ENCODE results near the gene POLK. TPM values are rescaled to one million over a fixed set of nuclear protein-coding genes. Genes with fewer than 3 reads are reported as not detected.

Gene POLK
- total RNA-seq, 2 donors from 2014 or later, result 31.4 to 34.2 TPM

GRCh38 chr5:75620184-75620959, 108.7 kb downstream of the POLK start:
- Mint-ChIP-seq H3K36me3 (ENCODE audit: insufficient read depth in 2 of 2) (no peaks in the 10 kb centered on the region), H3K27me3 (ENCODE audit: low read depth) (no peaks in the 10 kb centered on the region), H3K9me3 (no peaks in the 10 kb centered on the region), H3K27ac (no peak overlapping the region), H3K4me1 (ENCODE audit: low read depth) (no peaks in the 10 kb centered on the region), H3K4me3 (no peak overlapping the region)
- DNase-seq (no peak), ATAC-seq (replicated peaks in 1 of 2) (no peak)

GRCh38 chr5:75622564-75622963, 110.9 kb downstream of the POLK start:
- H3K4me1 Mint-ChIP-seq (ENCODE audit: low read depth), result no peaks in the 10 kb centered on the region

DNA sequence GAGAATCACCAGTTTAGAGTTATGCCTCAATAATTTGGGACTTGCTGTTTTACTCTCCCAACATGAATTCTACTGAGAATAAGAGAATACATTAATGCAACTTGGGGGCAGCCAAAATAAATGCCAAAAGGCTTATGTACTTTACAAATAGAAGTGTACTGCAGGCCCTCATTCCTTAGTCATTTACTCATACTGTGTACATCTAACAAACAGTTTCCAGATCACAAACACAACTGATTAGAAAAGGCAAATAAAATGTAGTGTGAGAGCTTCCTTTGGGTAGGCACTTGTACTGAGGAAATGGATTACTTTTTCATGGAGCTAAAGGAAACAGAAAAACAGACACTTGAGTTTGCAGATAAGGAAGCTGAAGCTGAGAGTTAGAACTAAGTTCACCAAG, 112.2 kb downstream of the POLK start:
- no peak for ATAC-seq (replicated peaks in 1 of 2)
- no peak overlapping the region for H3K27ac Mint-ChIP-seq
- H3K36me3 Mint-ChIP-seq (ENCODE audit: insufficient read depth in 2 of 2), result no peaks in the 10 kb centered on the region
- no peaks in the 10 kb centered on the region for H3K4me1 Mint-ChIP-seq (ENCODE audit: low read depth)
- H3K4me3 Mint-ChIP-seq, result no peak overlapping the region
- peaks cover 0 to 2% of the 10 kb centered on the region in 2 donors for H3K9me3 Mint-ChIP-seq
- DNase-seq, result no peak
- no peaks in the 10 kb centered on the region for H3K27me3 Mint-ChIP-seq (ENCODE audit: low read depth)

More at GRCh38 chr5:75622564-75622963, 110.9 kb downstream of the POLK start:
- H3K9me3 Mint-ChIP-seq, result no peaks in the 10 kb centered on the region
- no peaks in the 10 kb centered on the region for H3K36me3 Mint-ChIP-seq (ENCODE audit: insufficient read depth in 2 of 2)
- ATAC-seq (replicated peaks in 1 of 2) (no peak), DNase-seq (no peak)
- H3K4me3 Mint-ChIP-seq, result no peak overlapping the region
- no peaks in the 10 kb centered on the region for H3K27me3 Mint-ChIP-seq (ENCODE audit: low read depth)
- no peak overlapping the region for H3K27ac Mint-ChIP-seq

DNA sequence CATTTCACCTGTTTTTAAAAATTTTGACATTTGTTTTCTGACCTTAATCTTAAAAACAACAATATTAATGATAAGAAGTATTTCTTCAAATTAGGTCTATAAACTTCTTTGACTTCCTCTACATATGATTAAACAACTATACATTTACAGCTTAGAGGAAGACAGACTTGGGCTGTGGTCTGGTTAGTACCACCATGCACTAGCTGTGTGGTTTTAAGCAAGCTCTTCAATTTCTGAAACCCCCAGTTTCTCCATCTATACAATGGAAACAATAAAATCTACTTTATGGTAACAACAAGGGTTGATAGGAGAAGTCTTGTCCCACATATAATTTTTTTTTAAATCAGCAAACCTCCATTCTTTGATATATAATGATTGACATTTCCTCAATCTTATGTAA, 115.3 kb downstream of the POLK start:
- Mint-ChIP-seq H3K4me1 (ENCODE audit: low read depth) (no peaks in the 10 kb centered on the region), H3K4me3 (no peak overlapping the region), H3K36me3 (ENCODE audit: insufficient read depth in 2 of 2) (no peaks in the 10 kb centered on the region), H3K9me3 (peaks cover 0 to 2% of the 10 kb centered on the region in 2 donors), H3K27me3 (ENCODE audit: low read depth) (no peaks in the 10 kb centered on the region), H3K27ac (no peak overlapping the region)
- ATAC-seq (replicated peaks in 1 of 2) (no peak), DNase-seq (no peak)

GRCh38 chr5:75627801-75628200, 116.1 kb downstream of the POLK start:
- Mint-ChIP-seq H3K4me3 (no peak overlapping the region), H3K36me3 (ENCODE audit: insufficient read depth in 2 of 2) (no peaks in the 10 kb centered on the region), H3K27me3 (ENCODE audit: low read depth) (no peaks in the 10 kb centered on the region), H3K4me1 (ENCODE audit: low read depth) (peaks cover under 1% of the 10 kb centered on the region), H3K27ac (no peak overlapping the region), H3K9me3 (peaks cover 0 to 2% of the 10 kb centered on the region in 2 donors)
- no peak for DNase-seq
- ATAC-seq (replicated peaks in 1 of 2), result no peak

GRCh38 chr5:75630875-75631274, 119.2 kb downstream of the POLK start:
- Mint-ChIP-seq H3K4me1 (ENCODE audit: low read depth) (peaks cover 8% of the 10 kb centered on the region), H3K27me3 (ENCODE audit: low read depth) (no peaks in the 10 kb centered on the region), H3K9me3 (peaks cover 0 to 5% of the 10 kb centered on the region in 2 donors), H3K27ac (no peak overlapping the region), H3K36me3 (ENCODE audit: insufficient read depth in 2 of 2) (peaks cover 1 to 3% of the 10 kb centered on the region in 2 donors), H3K4me3 (no peak overlapping the region)
- no peak for ATAC-seq (replicated peaks in 1 of 2)
- DNase-seq, result no peak

- Mint-ChIP-seq H3K36me3 (ENCODE audit: insufficient read depth in 2 of 2) (peaks cover 1 to 3% of the 10 kb centered on the region in 2 donors), H3K9me3 (peaks cover 0 to 5% of the 10 kb centered on the region in 2 donors), H3K4me1 (ENCODE audit: low read depth) (peaks cover 8% of the 10 kb centered on the region), H3K4me3 (no peak overlapping the region), H3K27me3 (ENCODE audit: low read depth) (no peaks in the 10 kb centered on the region), H3K27ac (no peak overlapping the region)
- no peak for DNase-seq
- ATAC-seq (replicated peaks in 1 of 2), result no peak
Measured at GRCh38 chr5:75632321-75632720, 120.6 kb downstream of the POLK start.

DNA sequence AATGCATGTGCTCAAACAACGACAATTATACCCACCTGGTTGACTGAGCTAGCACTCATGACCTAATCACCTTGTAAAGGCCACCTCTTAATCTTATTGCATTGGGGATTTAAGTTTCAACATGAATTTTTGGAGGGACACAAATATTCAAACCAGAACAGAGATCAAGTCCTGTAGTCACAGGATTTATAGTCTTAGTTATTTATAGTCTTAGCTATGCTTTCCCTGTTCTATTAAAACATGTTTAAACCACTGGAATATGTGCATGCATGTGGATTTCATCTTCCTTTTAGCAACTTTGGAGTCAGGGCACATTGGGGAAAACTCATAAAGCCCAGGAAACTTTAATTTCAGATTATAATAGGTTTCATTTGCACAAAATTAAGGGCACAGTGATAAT, 126.3 kb downstream of the POLK start:
- Mint-ChIP-seq H3K4me3 (no peak overlapping the region), H3K27me3 (ENCODE audit: low read depth) (no peaks in the 10 kb centered on the region), H3K36me3 (ENCODE audit: insufficient read depth in 2 of 2) (peaks cover 3 to 5% of the 10 kb centered on the region in 2 donors), H3K4me1 (ENCODE audit: low read depth) (peaks cover 6% of the 10 kb centered on the region), H3K27ac (no peak overlapping the region), H3K9me3 (peaks cover 0 to 2% of the 10 kb centered on the region in 2 donors)
- DNase-seq, result no peak
- no peak for ATAC-seq (replicated peaks in 1 of 2)

DNA sequence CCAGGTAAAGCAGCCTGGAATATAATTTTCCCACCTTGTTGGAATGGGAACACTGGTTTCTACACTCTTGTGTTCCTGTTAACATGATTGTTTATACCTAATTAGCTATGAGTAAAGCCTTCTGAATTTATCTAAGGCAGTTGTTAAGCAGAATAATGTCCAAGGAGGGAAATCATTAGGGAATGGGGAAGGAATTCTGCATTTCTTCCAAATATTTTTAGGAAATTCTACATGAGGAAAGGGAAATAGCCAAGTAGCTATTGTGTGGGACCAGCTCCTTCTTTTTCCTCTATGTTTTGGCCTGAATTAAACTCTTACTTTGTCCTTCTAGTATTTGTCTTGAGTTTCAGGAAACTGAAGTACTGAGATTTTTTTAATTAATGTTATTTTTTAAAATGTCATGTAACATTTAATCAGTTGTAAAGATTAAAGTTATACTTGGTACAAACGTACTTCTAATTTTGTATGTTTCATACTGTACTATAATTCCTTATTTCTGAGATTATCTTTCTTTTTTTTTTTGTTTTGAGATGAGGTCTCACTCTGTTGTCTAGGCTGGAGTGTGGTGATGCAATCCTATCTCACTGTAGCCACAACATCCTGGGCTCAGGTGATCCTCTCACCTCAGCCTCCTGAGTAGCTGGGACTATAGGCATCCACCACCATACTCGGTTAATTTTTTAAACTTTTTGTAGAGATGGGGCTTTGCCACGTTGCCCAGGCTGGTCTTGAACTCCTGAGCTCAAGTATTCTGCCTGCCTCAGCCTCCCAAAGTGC, 128.0 kb downstream of the POLK start:
- H3K9me3 Mint-ChIP-seq, result no peaks in the 10 kb centered on the region
- ATAC-seq (replicated peaks in 1 of 2) (no peak), DNase-seq (no peak)
- no peaks in the 10 kb centered on the region for H3K4me1 Mint-ChIP-seq (ENCODE audit: low read depth)
- H3K4me3 Mint-ChIP-seq, result no peak overlapping the region
- peaks cover 2% of the 10 kb centered on the region in 2 donors for H3K36me3 Mint-ChIP-seq (ENCODE audit: insufficient read depth in 2 of 2)
- H3K27me3 Mint-ChIP-seq (ENCODE audit: low read depth), result no peaks in the 10 kb centered on the region
- H3K27ac Mint-ChIP-seq, result no peak overlapping the region

DNA sequence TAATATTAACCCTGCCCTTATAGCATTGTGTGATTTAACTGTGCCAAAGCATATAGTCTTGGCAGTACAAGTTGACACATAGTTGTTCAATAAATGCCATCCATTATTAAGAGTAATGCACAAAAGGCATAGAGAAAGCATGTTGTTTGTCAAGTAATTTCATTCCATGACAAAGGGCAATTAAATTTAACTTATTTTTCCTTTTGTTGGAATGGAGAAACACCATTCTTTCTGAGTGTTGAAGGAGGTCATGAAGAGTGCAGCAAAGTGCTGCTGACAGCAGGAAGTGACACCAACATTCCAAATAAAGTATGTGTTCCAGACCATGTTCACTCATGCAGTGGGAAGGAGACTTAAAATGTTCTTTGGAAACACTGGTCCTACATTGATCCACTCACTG, 128.7 kb downstream of the POLK start:
- Mint-ChIP-seq H3K27ac (no peak overlapping the region), H3K27me3 (ENCODE audit: low read depth) (no peaks in the 10 kb centered on the region), H3K4me1 (ENCODE audit: low read depth) (no peaks in the 10 kb centered on the region), H3K4me3 (no peak overlapping the region), H3K9me3 (no peaks in the 10 kb centered on the region), H3K36me3 (ENCODE audit: insufficient read depth in 2 of 2) (peaks cover 2% of the 10 kb centered on the region in 2 donors)
- ATAC-seq (replicated peaks in 1 of 2) (no peak), DNase-seq (no peak)

GRCh38 chr5:75640826-75641225, 129.1 kb downstream of the POLK start:
- Mint-ChIP-seq H3K27me3 (ENCODE audit: low read depth) (no peaks in the 10 kb centered on the region), H3K9me3 (no peaks in the 10 kb centered on the region), H3K4me1 (ENCODE audit: low read depth) (no peaks in the 10 kb centered on the region), H3K27ac (no peak overlapping the region), H3K36me3 (ENCODE audit: insufficient read depth in 2 of 2) (peaks cover 2% of the 10 kb centered on the region in 2 donors), H3K4me3 (no peak overlapping the region)
- no peak for DNase-seq
- no peak for ATAC-seq (replicated peaks in 1 of 2)

GRCh38 chr5:75648712-75649111, 137.0 kb downstream of the POLK start:
- DNase-seq, result peak; percentile 6 to 12
- Mint-ChIP-seq H3K4me3 (peak overlapping the region in 1 of 2 donors; percentile 24), H3K9me3 (no peaks in the 10 kb centered on the region), H3K27me3 (ENCODE audit: low read depth) (no peaks in the 10 kb centered on the region), H3K4me1 (ENCODE audit: low read depth) (peaks cover 10% of the 10 kb centered on the region), H3K36me3 (ENCODE audit: insufficient read depth in 2 of 2) (peaks cover 0 to 3% of the 10 kb centered on the region in 2 donors), H3K27ac (peak overlapping the region; percentile 51)
- ATAC-seq (replicated peaks in 1 of 2), result peak; percentile 80 to 85
